ENCODE measurements around the gene ORM2.

Gene ORM2

DNA sequence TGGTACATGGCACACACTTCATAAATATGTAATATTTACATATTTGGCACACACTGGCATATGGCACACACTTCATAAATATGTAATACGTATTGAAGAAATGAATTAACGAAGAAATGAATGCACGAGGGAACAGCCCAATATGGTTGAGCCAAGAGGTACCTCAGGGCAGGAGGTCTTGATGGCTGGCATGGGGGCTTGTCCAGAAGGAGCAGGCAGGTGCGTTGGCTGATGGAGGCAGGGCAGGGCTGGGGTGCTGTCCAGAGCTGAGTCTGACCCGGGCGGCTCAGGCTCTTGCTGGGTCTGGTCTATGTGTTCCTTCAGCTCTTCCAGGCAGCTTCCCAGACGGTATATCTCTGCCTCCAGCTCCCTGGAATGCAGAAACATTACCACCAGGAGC, 31.9 kb downstream of the ORM2 start:
- TF ChIP-seq POLR2A (IDR thresholded peaks at IDR 0.05; ENCODE audit: low read depth, low read length): no peak
- TF ChIP-seq POLR2AphosphoS5 (IDR thresholded peaks at IDR 0.05; ENCODE audit: low read depth, low read length): 0 out of 2 replicates have a peak, but pooled peaks have one; percentile 43
- no peak for TF ChIP-seq POU2F2 (IDR thresholded peaks at IDR 0.05; ENCODE audit: low read depth, low read length)
- TF ChIP-seq TAF1 (IDR thresholded peaks at IDR 0.05; ENCODE audit: low read depth, low read length): no peak
- TF ChIP-seq SPI1 (IDR thresholded peaks at IDR 0.05; ENCODE audit: low read depth, low read length): no peak
- no peak for TF ChIP-seq PAX5 (IDR thresholded peaks at IDR 0.05; ENCODE audit: insufficient read depth, low read length, severe bottlenecking)
- DNase-seq (ENCODE audit: insufficient read length, low spot score): no peak
- FAIRE-seq: no peak

DNA sequence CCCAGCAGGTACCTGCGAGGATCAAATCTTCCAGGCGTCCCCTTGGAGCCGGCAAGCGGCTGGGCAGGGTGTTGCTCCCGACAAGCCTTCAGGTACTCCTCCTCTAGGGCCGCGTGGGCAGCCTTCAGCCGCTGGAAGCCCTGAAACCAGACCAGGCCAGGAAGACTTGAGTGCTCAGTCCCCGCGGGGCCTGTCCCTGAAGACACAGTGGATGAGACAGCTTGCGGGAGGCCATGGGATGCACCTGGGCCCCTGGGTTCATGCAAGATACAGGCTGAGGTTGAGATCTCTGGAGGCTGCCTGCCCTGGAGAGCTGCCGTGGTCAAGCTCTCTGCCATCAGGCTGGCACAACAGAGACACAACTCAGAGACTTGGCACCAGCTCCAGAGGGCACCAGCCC, 32.7 kb downstream of the ORM2 start:
- FAIRE-seq (no peak), DNase-seq (ENCODE audit: insufficient read length, low spot score) (no peak)
- TF ChIP-seq TAF1 (IDR thresholded peaks at IDR 0.05; ENCODE audit: low read depth, low read length) (no peak), POU2F2 (IDR thresholded peaks at IDR 0.05; ENCODE audit: low read depth, low read length) (no peak), SPI1 (IDR thresholded peaks at IDR 0.05; ENCODE audit: low read depth, low read length) (no peak), POLR2AphosphoS5 (IDR thresholded peaks at IDR 0.05; ENCODE audit: low read depth, low read length) (no peak), POLR2A (IDR thresholded peaks at IDR 0.05; ENCODE audit: low read depth, low read length) (no peak), PAX5 (IDR thresholded peaks at IDR 0.05; ENCODE audit: insufficient read depth, low read length, severe bottlenecking) (no peak)

DNA sequence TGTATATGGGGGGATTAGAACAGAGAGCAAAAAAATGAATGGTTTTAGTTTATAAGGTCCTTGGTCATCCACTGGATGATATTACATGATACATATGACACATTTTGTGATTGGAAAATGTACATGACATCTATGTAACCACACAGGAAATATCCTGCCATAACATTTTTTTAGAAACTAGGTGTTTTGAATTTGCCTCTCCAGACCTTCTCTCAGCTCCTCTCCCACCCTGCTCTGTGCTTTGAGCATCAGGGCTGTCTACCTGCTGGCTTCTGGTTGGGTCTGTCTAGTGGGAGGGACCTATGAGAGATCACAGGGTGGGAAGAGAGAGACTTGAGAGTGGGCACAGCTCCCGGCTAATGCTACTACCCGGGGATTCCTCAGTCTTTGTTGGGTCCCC, 33.8 kb downstream of the ORM2 start:
- no peak for DNase-seq (ENCODE audit: insufficient read length, low spot score)
- TF ChIP-seq SPI1 (IDR thresholded peaks at IDR 0.05; ENCODE audit: low read depth, low read length) (no peak), PAX5 (IDR thresholded peaks at IDR 0.05; ENCODE audit: insufficient read depth, low read length, severe bottlenecking) (no peak), POLR2A (IDR thresholded peaks at IDR 0.05; ENCODE audit: low read depth, low read length) (no peak), TAF1 (IDR thresholded peaks at IDR 0.05; ENCODE audit: low read depth, low read length) (no peak), POLR2AphosphoS5 (IDR thresholded peaks at IDR 0.05; ENCODE audit: low read depth, low read length) (no peak), POU2F2 (IDR thresholded peaks at IDR 0.05; ENCODE audit: low read depth, low read length) (no peak)
- peak; percentile 60 for FAIRE-seq

DNA sequence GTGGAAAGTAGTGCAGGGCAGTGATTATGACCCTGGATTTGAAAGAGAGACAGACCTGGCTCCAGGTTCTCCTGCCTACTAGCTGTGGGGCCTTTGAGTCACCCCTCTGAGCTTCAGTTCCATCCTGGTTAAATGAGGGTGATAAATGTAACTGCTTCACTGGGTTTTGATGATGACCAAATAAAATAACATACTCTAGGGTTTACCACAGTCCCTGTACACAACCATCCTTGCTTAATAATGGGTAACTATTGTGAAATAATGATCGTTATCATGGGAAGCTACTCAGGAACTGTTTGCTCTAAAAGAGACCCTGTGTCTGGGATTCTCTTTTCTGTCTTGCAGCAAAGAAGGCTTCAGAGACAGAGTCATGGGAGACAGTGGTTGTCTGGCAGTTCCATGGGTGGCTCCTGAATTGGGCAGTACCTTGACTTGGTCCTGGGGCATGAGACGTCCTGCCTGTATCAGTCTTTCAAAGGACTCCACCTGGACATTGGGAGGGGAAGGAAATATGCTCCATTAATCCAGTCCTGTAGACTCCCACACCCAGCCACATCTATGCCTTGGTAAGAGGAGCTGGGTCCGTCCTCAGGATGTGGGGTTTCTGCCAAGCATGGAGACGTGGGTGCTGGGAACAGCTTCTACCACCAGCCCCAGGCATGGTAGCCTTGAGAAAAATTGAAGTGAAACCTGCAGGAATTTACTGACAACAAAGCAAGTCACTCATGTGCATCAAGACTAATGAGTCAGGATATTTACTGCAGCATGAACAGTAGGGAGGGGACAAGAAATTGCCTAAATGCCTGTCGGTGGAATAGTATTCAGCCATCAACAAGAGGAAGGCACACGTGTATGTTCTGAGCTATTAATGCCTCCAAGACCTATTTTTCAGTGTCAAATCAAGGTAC, 34.7 kb downstream of the ORM2 start:
- FAIRE-seq: peak; percentile 33
- TF ChIP-seq POU2F2 (IDR thresholded peaks at IDR 0.05; ENCODE audit: low read depth, low read length) (no peak), PAX5 (IDR thresholded peaks at IDR 0.05; ENCODE audit: insufficient read depth, low read length, severe bottlenecking) (no peak), SPI1 (IDR thresholded peaks at IDR 0.05; ENCODE audit: low read depth, low read length) (peak; percentile 89), POLR2A (IDR thresholded peaks at IDR 0.05; ENCODE audit: low read depth, low read length) (no peak)
- no peak for DNase-seq (ENCODE audit: insufficient read length, low spot score)

DNA sequence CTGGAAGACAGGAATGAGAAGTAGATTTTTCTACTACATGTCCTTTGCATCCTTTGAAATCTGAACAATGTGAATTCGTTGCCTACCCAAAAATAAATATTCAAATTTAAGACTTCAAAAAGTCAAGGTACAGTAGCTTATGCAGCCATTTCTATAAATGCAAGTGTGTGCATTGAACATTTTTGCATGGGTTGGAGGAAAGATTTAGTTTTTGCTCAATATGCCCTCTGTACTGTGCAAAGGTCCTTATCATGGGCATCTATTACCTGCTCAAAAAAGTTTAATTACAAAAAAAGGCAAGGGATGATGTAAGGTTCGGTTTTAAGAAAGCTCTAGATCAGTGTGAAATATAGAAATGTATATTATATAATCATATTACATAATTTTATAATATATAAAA, 35.5 kb downstream of the ORM2 start:
- FAIRE-seq (no peak), DNase-seq (ENCODE audit: insufficient read length, low spot score) (no peak)
- TF ChIP-seq POLR2A (IDR thresholded peaks at IDR 0.05; ENCODE audit: low read depth, low read length): no peak
- TF ChIP-seq PAX5 (IDR thresholded peaks at IDR 0.05; ENCODE audit: insufficient read depth, low read length, severe bottlenecking): no peak
- TF ChIP-seq TAF1 (IDR thresholded peaks at IDR 0.05; ENCODE audit: low read depth, low read length): no peak
- TF ChIP-seq POLR2AphosphoS5 (IDR thresholded peaks at IDR 0.05; ENCODE audit: low read depth, low read length): no peak
- TF ChIP-seq SPI1 (IDR thresholded peaks at IDR 0.05; ENCODE audit: low read depth, low read length): no peak
- TF ChIP-seq POU2F2 (IDR thresholded peaks at IDR 0.05; ENCODE audit: low read depth, low read length): no peak

DNA sequence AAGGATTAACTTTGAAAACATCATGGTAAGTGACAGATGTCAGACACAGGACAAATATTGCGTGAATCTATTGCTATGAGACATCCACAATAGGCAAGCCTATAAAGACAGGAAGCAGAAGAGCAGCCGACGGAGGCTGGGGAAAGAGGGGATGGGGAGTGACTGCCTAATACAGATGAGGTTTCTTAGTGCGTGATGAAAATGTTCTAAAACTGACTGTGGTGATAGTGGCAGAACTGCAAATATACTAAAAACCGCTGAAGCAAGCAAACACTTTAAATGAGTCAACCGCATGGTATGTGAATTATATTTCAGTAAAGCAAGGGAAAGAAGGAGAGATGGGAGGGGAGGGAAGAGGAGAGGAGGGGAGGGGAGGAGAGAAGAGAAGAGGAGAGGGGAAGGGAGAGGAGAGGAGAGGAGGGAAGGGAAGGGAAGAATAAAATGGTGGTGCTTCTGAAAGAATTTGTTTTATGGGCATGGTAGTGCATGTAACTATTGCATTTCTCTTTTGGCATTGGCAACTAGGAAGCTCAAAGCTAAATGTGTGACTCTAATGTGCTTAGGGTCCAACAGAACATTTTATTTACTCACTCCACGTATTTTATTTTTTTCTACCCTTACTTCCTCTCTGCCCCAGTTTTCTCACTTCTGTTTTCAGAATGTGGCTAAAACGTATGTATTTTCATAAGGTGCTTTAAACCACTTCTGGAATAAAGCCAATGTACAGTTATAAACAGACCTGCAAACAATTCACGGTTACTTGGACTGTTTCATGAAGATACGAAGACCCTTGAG, 36.9 kb downstream of the ORM2 start:
- peak; percentile 92 for TF ChIP-seq SPI1 (IDR thresholded peaks at IDR 0.05; ENCODE audit: low read depth, low read length)
- no peak for TF ChIP-seq TAF1 (IDR thresholded peaks at IDR 0.05; ENCODE audit: low read depth, low read length)
- FAIRE-seq (peak; percentile 91), DNase-seq (ENCODE audit: insufficient read length, low spot score) (no peak)

DNA sequence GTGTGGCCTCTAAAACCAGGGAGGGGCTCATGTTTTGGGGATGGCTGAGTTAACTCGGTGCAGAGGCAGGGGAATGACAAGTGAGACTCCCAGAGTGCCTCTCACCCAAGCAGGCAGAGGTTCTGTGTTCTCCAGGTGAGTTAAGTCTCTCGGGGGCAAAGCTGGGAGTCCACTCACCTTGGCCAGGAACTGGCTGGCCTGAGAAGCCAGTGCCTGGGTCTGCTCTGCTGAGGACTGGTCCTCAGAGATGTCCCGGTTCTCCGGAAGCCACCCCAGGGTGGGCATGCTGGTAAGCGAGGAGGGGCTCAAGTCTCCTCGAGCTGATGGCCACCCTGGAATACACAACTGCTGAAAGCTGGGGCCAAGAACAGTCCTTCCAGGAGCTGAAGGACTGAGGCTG, 37.7 kb downstream of the ORM2 start:
- FAIRE-seq (no peak), DNase-seq (ENCODE audit: insufficient read length, low spot score) (no peak)
- no peak for TF ChIP-seq POLR2A (IDR thresholded peaks at IDR 0.05; ENCODE audit: low read depth, low read length)
- no peak for TF ChIP-seq POLR2AphosphoS5 (IDR thresholded peaks at IDR 0.05; ENCODE audit: low read depth, low read length)
- TF ChIP-seq POU2F2 (IDR thresholded peaks at IDR 0.05; ENCODE audit: low read depth, low read length): no peak
- no peak for TF ChIP-seq TAF1 (IDR thresholded peaks at IDR 0.05; ENCODE audit: low read depth, low read length)
- no peak for TF ChIP-seq SPI1 (IDR thresholded peaks at IDR 0.05; ENCODE audit: low read depth, low read length)
- no peak for TF ChIP-seq PAX5 (IDR thresholded peaks at IDR 0.05; ENCODE audit: insufficient read depth, low read length, severe bottlenecking)

DNA sequence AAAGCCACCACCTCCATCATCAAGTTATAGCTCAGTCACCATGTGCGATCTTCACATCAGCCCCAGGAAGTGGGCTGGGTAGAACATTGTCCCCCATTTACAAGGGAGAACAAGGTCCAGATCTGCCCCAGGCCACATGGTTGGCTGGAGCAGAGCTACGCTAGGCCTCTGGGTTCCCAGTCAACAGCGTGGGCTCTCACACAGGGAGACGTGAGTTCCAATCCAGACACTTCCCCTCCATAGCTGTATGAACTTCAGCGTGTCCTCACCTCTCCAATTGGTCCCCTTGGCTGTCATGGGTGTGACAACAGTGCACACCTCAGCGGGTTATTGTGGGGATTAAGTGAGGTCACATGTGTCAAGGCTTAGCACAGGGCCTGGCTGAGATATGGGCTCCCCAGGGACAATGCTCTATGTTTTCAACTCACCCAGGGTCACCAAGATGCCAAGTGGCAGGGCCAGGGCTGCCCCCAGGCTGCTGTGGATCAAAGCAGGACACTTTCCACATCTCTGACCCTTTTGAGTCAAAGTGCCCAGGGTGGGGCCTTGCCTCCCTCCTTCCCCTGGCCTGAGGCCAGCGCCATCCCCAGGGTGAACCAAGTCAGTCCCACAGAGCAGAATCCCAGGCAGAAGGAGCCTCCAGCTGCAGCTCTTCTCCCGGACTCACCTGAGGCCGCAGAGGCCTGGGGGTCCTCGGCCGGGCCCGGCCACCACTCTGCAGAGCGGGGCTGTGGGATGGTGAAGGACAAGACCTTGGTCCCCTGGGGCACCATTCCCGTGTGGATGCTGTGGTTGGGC, 38.3 kb downstream of the ORM2 start:
- DNase-seq (ENCODE audit: insufficient read length, low spot score) (no peak), FAIRE-seq (peak; percentile 82)
- TF ChIP-seq POLR2AphosphoS5 (IDR thresholded peaks at IDR 0.05; ENCODE audit: low read depth, low read length) (no peak), TAF1 (IDR thresholded peaks at IDR 0.05; ENCODE audit: low read depth, low read length) (no peak), POLR2A (IDR thresholded peaks at IDR 0.05; ENCODE audit: low read depth, low read length) (0 out of 2 replicates have a peak, but pooled peaks have one; percentile 13), POU2F2 (IDR thresholded peaks at IDR 0.05; ENCODE audit: low read depth, low read length) (no peak), SPI1 (IDR thresholded peaks at IDR 0.05; ENCODE audit: low read depth, low read length) (no peak), PAX5 (IDR thresholded peaks at IDR 0.05; ENCODE audit: insufficient read depth, low read length, severe bottlenecking) (no peak)

Measured in GM12891 (cell line).